ENCODE results near the gene ALOX12B.

Gene ALOX12B

DNA sequence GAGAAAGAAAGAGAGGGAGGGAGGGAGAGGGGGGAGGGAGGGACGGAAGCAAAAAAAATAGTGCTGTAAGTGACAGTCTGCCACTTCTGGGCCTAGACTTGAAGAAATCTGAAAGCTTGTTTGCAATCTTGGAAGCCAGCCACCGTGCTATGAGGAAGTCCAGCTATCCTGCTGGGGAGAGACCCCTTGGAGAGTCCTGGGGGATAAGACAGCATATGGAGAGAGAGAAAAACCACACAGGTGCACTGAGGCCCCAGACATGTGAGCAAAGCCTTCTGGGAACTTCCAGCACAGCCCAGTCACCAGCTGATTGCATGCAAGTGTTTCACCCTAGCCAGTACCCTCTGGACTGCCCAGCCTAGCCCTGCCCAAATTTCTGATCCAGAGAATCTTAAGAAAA is 12.6 kb upstream of the ALOX12B start:
- TF ChIP-seq, protein P1, sequence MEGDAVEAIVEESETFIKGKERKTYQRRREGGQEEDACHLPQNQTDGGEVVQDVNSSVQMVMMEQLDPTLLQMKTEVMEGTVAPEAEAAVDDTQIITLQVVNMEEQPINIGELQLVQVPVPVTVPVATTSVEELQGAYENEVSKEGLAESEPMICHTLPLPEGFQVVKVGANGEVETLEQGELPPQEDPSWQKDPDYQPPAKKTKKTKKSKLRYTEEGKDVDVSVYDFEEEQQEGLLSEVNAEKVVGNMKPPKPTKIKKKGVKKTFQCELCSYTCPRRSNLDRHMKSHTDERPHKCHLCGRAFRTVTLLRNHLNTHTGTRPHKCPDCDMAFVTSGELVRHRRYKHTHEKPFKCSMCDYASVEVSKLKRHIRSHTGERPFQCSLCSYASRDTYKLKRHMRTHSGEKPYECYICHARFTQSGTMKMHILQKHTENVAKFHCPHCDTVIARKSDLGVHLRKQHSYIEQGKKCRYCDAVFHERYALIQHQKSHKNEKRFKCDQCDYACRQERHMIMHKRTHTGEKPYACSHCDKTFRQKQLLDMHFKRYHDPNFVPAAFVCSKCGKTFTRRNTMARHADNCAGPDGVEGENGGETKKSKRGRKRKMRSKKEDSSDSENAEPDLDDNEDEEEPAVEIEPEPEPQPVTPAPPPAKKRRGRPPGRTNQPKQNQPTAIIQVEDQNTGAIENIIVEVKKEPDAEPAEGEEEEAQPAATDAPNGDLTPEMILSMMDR (IDR thresholded peaks at IDR 0.05), result no peak
- Histone ChIP-seq H3K27ac (no peak overlapping the region), H3K4me3 (no peak overlapping the region)
- no peak for DNase-seq (ENCODE audit: low spot score)

DNA sequence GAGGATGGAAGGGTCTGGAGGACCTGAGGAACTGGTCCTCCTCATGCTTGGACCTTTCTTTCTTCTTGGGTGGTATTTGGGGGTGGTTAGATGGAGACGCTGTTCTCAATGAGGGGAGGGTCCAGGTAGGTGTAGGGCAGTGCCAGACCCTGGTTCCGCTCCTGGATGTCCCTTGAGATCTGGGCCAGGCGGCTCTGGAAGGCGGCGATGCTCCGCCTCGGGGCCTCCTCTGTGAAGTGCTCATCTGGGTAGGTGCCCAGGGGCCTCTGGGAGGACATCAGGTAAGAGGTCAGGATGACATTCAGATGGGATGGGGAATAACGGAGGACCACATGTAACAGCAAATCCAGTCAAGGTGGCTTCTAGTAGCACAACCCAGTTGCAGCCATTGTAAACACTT is 9.0 kb upstream of the ALOX12B start:
- TF ChIP-seq, protein P1 (IDR thresholded peaks at IDR 0.05), result no peak

DNA sequence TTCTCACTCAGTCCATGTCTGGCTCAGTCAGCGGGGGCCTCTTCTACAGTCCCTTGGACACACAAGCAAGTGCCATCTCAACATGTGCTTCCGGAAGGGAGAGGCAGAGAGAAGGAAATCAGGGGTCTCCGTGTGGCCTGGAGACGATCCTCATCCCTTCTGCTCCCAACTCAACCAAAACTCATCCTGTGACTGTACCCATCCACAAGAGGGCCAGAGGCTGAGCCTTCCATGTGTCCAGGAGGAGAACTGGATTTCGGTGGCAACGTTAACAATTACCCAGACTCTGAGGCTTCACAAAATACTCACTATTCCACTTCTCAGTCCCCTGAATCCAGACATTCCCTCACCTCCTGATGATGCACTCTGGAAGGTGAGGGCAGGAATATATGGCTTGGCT is 7.8 kb upstream of the ALOX12B start:
- Histone ChIP-seq H3K27ac (no peak overlapping the region), H3K4me3 (no peak overlapping the region)
- no peak for DNase-seq (ENCODE audit: low spot score)
- TF ChIP-seq, protein P1 (IDR thresholded peaks at IDR 0.05), result no peak

More for the DNA sequence above, 9.0 kb upstream of the ALOX12B start:
- H3K4me3 ChIP-seq, result no peak overlapping the region
- H3K27ac ChIP-seq, result no peak overlapping the region
- no peak for DNase-seq (ENCODE audit: low spot score)

DNA sequence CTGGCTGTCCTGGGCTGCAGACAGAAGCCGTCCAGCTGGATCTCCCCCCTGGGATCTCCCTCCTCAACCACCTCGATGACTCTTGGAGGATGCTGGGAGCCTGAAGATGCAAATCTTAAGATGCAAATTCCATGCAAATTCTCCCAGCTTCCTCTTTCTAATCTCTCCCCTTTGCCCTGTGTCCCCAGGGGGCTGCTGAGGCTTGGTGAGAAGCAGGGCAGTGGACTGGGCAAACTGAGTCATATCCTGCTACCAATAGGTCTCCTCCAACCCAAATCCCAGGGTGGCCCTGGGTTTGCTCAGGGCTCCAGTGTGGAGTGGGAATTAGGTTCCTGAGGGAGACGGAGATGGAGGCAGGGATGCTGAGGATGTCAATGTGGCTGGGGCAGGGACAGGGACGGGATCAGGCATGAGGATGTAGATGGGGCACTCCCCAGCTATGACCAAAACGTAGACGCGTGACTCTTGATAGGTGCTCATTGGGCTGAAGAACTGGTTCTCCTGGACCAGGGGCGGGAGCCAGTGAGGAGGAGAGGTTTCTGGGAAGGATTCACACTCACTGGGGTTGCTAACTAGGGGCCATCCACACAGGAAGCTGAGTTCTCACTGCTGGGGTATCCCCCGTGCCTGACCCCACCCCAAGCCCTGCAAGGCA is 3.6 kb upstream of the ALOX12B start:
- Histone ChIP-seq H3K4me3 (no peak overlapping the region), H3K27ac (no peak overlapping the region)
- TF ChIP-seq, protein P1 (IDR thresholded peaks at IDR 0.05), result no peak
- no peak for DNase-seq (ENCODE audit: low spot score)

DNA sequence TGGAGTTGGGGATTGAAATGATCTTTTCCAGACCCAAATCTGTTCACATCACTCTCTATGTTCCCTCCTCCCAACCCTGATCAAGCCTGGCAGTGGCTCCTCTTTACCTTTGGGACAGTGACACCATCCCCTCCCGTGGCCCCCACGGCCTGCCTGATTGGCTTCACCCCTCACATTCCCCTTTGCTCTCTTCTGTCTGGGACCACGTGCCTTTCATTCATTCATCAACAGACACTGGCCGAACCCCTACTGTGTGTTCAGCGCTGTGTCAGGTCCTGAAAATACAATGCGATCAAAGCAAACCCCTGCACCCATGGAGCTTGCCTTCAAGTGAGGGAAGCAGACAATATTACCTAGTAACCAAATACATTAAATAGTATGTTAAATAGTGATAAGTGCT is 2.2 kb upstream of the ALOX12B start:
- TF ChIP-seq, protein P1 (IDR thresholded peaks at IDR 0.05), result no peak
- H3K4me3 ChIP-seq, result no peak overlapping the region
- H3K27ac ChIP-seq, result no peak overlapping the region
- no peak for DNase-seq (ENCODE audit: low spot score)

DNA sequence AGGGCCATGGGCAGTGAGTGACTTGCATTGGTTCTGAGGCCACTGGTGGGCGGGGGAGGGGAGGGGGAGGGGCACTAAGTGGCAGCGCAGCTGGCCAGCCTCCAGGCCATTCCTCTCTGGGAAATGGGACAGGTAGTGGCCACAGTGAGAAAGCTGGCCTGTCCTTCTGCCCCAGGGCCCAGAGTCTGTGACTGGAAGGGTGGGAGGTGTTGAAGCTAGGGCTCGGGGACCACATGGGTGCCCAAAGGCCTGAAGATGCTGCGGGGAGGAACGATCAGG is 375 bp upstream of the ALOX12B start:
- H3K4me3 ChIP-seq, result no peak overlapping the region
- TF ChIP-seq, protein P1 (IDR thresholded peaks at IDR 0.05), result no peak
- no peak overlapping the region for H3K27ac ChIP-seq
- DNase-seq (ENCODE audit: low spot score), result no peak

DNA sequence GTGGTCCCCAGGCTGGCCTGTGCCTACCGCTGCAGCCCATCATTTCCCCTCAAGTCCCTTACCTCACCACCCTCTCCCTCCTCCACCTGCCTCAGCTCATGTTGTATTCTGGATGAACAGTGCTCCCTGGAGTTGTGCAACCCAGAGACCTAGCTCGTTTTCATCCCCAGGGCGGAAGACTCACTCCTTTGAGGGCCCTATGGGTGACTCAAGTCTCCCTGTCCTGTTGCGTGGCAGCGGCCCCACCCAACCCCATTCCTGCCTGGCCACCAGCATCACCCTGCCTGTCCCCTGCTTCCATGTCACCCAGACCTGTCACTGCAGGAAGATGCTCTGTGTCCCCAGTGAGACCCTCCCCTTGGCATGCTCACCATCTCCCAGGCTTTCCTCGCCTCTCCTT is 3.3 kb downstream of the ALOX12B start:
- H3K4me3 ChIP-seq, result no peak overlapping the region
- TF ChIP-seq, protein P1 (IDR thresholded peaks at IDR 0.05), result no peak
- H3K27ac ChIP-seq, result no peak overlapping the region
- no peak for DNase-seq (ENCODE audit: low spot score)
